Measurements from ENCODE around the gene ARMC5. TPM values are rescaled to one million over a fixed set of nuclear protein-coding genes. Genes with fewer than 3 reads are reported as not detected.

Gene ARMC5
- total RNA-seq, 1 experiment from 2014 or later, result 11.8 TPM

- TF ChIP-seq ZNF274 (IDR thresholded peaks at IDR 0.05; ENCODE audit: low read depth, low read length), result no peak
- peak; percentile 66 for TF ChIP-seq SIN3A (IDR thresholded peaks at IDR 0.05; ENCODE audit: low read depth)
- TF ChIP-seq ELF1 (IDR thresholded peaks at IDR 0.05; ENCODE audit: borderline replicate concordance, low read depth), result peak; percentile 99
Measured at GRCh38 chr16:31458844-31459686, at the start of gene ARMC5 (continued).

GRCh38 chr16:31410082-31410481, 49.2 kb upstream of the ARMC5 start:
- Histone ChIP-seq H3K4me2 (ENCODE audit: low read length) (peak overlapping the region; percentile 23; the same call in 1 of the 2 replicates), H3K4me3 (replicated peaks in 1 of 2; ENCODE audit: low read depth in 1 of 2, low read length in 2 of 2) (no peak overlapping the region), H3K27me3 (ENCODE audit: insufficient read depth, low read length) (no peaks in the 10 kb centered on the region), H3K9me3 (ENCODE audit: control insufficient read depth in 1 of 2, insufficient read depth in 1 of 2, low read depth in 1 of 2, low read length in 2 of 2) (no peaks in the 10 kb centered on the region), H3K4me1 (ENCODE audit: control insufficient read depth in 1 of 2, insufficient read depth in 2 of 2, low read length in 2 of 2) (peaks cover 0 to 10% of the 10 kb centered on the region in 2 experiments; a peak in 2 of 4 replicates), H3K36me3 (ENCODE audit: control insufficient read depth in 1 of 2, insufficient read depth in 2 of 2, low read length in 2 of 2) (no peaks in the 10 kb centered on the region), H3K9me2 (ENCODE audit: insufficient read depth) (no peaks in the 10 kb centered on the region), H2AFZ (ENCODE audit: low read depth, low read length, poor library complexity, severe bottlenecking) (no peak overlapping the region), H3K9ac (ENCODE audit: low read length) (no peak overlapping the region), H3K79me2 (ENCODE audit: insufficient read depth, low read length) (no peaks in the 10 kb centered on the region), H4K20me1 (ENCODE audit: insufficient read depth) (no peaks in the 10 kb centered on the region), H3K27ac (ENCODE audit: low read depth, low read length) (no peak overlapping the region)
- CTCF ChIA-PET, result no interaction called here
- intact Hi-C loops (cut with micrococcal nuclease), result no loop called here
- ATAC-seq, result no peak
- POLR2A ChIA-PET, result no interaction called here
- no peak for DNase-seq (ENCODE audit: low read depth, low spot score)
- no peak for TF ChIP-seq CTCF (IDR thresholded peaks at IDR 0.05 in 2 of 3, conservative IDR thresholded peaks at IDR 0.05 in 1 of 3; ENCODE audit: borderline replicate concordance in 1 of 3, insufficient read depth in 1 of 3, low read depth in 2 of 3, low read length in 2 of 3)
- TF ChIP-seq SIN3A (IDR thresholded peaks at IDR 0.05; ENCODE audit: low read depth), result no peak
- TF ChIP-seq SRF (IDR thresholded peaks at IDR 0.05; ENCODE audit: low read depth), result no peak
- no peak for TF ChIP-seq ATF3 (IDR thresholded peaks at IDR 0.05)
- TF ChIP-seq REST (IDR thresholded peaks at IDR 0.05; ENCODE audit: low read depth), result no peak
- no peak for TF ChIP-seq EGR1 (IDR thresholded peaks at IDR 0.05; ENCODE audit: low read depth)
- TF ChIP-seq POLR2AphosphoS5 (IDR thresholded peaks at IDR 0.05; ENCODE audit: low read depth, low read length), result no peak
- TF ChIP-seq YY1 (IDR thresholded peaks at IDR 0.05; ENCODE audit: extremely low read depth, insufficient replicate concordance, low read depth, low read length), result no peak
- TF ChIP-seq MAX (IDR thresholded peaks at IDR 0.05), result no peak
- no peak for TF ChIP-seq TCF7L2 (IDR thresholded peaks at IDR 0.05; ENCODE audit: borderline replicate concordance, extremely low read depth, insufficient read depth, insufficient read length)
- TF ChIP-seq FOSL1 (IDR thresholded peaks at IDR 0.05; ENCODE audit: low read depth), result no peak
- TF ChIP-seq SP1 (IDR thresholded peaks at IDR 0.05; ENCODE audit: low read depth), result no peak
- no peak for TF ChIP-seq RAD21 (IDR thresholded peaks at IDR 0.05; ENCODE audit: low read depth)
- RAD21 ChIA-PET (ENCODE audit: low non-redundant PET in 1 of 2, low total read pairs in 2 of 2, uncharacterized antibody in 2 of 2, unreplicated experiment in 2 of 2), result no interaction called here
- BruUV-seq (replicated peaks), result no TSS peak

All from HCT116 (cell line).